Smooth muscle cell of the brain vasculature (primary cell): ENCODE results near the gene C22orf39.

ENCODE experiments used
- DNase-seq: peaks from one replicate; pipeline ENCODE4 v3.0.0-alpha.2; 2012; ENCODE audit warnings: low read depth, low spot score

Gene C22orf39

GRCh38 chr22:19447330-19448075 is at the start of gene C22orf39:
Gene C22orf39, minus strand, starts transcription at chr22:19447711. Its CDS starts 23 bp downstream, at chr22:19447688.
- DNase-seq: peak; percentile 73

GRCh38 chr22:19497245-19497644 is 49.7 kb upstream of the C22orf39 start:
- DNase-seq: peak; percentile 51

DNA sequence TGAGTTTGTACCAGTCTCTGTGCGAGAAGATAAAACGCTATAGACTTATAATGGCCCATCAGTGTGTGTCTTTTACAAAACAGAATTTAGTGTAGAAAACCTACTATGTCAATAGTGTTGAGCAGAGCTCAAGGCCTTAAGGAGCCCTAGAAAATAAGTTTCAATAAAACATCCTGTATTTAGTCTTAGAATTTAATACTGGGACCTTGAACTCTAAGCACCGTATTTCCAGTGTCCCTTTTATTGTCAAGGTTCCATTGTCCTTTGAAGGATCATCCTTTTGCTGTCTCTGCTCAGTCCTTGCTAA is 48.8 kb upstream of the C22orf39 start:
- DNase-seq: no peak

DNA sequence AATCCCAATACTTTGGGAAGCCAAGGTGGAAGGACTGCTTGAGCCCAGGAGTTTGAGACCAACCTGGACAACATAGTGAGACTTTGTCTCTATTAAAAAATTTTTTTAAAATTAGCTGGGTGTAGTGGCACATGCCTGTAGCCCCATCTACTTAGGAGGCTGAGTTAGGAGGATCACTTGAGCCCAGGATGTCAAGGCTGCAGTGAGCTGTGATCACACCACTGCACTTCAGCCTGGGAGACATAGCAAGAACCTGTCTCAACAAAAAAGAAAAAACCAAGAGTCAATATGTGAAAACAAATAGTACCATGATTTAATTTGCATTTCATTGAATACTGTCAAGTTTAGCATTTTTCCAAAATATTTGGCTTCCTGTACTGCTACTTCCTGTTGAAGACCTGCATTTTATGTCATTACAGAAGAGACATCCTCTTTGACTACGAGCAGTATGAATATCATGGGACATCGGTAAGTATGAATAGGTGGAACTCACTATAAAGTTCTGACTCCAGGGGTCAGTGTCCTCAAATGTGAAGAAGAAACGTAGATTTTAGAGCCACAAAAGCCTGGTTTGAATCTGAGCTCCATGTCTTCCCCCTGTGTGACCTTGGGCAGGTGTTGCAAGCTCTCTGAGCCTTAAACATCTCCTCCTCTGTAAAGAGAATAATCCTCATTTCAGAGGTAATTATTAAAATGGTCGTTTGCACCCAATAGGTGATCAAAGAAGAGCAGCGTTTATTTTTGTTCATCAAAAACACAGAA is 48.2 kb upstream of the C22orf39 start:
- DNase-seq: no peak

- no peak for DNase-seq
Observed at GRCh38 chr22:19494676-19495173, 47.2 kb upstream of the C22orf39 start.

DNA sequence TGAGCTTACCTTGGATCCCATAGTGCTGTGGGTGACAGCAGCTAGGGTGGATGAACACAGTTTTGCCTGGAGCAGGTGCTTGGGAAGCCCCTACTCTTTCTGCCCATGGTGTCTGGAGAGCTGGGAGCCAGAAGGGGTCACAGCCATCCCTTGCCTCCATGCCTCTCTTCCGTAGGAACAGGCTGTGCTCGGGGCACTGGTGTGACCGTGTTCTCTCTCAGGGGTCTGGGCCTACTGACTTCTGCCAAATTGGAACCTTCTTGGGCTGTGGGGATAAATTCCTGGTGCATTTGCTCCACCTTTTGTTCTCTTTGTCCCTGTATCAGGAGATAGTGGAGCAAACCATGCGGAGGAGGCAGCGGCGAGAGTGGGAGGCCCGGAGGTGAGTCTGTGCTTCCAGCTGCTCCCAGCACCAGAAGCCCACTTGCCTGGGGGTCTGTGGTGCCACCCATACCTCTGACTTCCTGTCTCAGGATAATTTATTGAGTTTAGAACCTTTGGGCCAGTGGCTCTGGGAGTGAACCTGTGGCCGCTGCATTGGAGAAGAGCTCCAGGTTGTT is 46.6 kb upstream of the C22orf39 start:
- no peak for DNase-seq

DNA sequence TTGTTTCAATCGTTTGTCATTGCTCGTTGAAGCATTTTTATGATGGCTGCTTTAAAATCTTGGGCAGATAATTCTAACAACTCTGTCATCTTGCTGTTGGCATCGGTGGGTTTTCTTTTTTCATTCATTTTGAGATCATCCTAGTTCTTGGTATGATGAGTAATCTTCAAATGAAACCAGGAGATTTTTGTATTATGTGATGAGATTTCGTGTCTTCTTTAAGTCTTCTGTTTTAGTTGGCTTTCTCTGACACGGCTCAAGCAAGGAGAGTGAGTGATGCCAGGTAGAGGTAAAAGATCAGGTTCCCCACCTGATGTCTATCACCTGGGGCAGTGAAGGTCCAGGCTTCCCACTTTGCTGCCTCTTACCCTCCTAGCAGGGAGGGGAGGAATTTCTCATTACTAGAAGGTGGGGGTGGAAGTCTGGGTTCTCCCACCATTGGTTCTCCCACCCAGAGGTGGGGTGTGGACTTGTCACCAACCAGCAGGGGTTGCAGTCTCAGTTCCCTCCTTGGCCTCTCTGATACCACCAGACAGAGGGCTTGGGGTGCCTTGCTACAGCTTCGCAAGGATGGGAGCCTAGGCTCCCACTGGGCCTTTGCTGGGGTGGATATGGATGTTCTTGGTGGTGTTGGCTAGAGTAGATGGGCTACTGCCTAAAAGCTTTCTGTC is 45.1 kb upstream of the C22orf39 start:
- no peak for DNase-seq

DNA sequence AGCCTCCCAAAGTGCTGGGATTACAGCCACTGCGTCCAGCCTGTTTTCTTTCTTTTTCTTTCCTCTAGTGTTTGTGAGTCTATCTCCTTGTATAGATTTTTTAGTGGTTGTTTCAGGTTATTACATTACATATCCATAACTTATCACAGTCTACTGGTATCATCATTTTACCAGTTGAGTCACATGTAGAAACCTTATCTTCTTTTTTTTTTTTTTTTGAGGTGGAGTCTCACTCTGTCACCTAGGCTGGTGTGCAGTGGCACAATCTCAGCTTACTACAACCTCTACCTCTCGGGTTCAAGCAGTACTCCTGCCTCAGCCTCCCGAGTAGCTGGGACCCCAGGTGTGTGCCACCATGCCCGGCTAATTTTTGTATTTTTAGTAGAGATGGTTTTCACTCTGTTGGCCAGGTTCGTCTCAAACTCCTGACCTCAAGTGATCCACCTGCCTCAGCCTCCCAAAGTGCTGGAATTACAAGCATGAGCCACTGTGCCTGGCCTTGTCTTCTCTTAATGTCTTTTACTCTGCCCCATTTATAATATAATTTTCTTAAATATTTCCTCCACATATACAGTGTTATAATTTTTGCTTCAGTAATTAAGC is 43.2 kb upstream of the C22orf39 start:
- no peak for DNase-seq

- no peak for DNase-seq
Observed at GRCh38 chr22:19488884-19489843, 41.7 kb upstream of the C22orf39 start.

- no peak for DNase-seq
Observed at GRCh38 chr22:19488285-19488684, 40.8 kb upstream of the C22orf39 start.

GRCh38 chr22:19483481-19484244 is 36.2 kb upstream of the C22orf39 start:
- DNase-seq: no peak

DNA sequence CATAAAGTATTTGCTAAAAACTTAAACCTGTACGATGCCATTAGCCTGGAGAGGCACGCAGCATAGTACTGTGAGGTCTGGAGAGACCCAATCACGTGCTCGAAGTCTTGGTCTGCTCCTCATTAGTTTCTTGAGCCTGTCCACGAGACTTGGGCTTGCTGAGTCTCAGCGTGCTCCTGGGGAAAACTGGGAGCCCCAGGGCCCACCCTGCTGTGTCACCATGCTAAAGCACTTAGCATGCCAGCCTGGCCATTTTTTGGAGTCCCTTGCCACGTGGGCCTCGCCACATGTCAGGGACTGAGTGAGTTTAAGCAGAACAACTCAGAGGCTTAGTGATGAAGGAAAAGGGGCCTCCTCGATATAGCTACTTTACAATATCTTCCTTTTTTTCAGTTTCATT is 34.8 kb upstream of the C22orf39 start:
- no peak for DNase-seq

DNA sequence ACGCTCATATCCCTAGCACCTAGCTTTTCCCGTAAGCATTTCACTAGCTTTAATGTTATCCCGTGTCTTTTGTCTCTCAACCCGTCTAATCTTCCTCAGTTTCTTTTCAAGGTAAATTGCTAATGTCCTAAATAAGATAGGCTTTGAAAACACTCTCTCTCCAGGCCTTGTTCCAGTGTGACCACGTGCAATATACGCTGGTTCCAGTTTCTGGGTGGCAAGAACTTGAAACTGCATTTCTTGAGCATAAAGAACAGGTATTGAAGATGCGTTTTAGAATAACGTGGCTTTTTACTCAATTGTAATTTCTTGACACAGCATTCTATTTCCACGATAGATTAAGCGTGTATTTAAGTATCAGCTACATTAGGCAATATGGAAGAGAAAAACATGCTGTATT is 33.3 kb upstream of the C22orf39 start:
- no peak for DNase-seq

- DNase-seq: no peak
Observed at GRCh38 chr22:19480173-19480568, 32.7 kb upstream of the C22orf39 start.

DNA sequence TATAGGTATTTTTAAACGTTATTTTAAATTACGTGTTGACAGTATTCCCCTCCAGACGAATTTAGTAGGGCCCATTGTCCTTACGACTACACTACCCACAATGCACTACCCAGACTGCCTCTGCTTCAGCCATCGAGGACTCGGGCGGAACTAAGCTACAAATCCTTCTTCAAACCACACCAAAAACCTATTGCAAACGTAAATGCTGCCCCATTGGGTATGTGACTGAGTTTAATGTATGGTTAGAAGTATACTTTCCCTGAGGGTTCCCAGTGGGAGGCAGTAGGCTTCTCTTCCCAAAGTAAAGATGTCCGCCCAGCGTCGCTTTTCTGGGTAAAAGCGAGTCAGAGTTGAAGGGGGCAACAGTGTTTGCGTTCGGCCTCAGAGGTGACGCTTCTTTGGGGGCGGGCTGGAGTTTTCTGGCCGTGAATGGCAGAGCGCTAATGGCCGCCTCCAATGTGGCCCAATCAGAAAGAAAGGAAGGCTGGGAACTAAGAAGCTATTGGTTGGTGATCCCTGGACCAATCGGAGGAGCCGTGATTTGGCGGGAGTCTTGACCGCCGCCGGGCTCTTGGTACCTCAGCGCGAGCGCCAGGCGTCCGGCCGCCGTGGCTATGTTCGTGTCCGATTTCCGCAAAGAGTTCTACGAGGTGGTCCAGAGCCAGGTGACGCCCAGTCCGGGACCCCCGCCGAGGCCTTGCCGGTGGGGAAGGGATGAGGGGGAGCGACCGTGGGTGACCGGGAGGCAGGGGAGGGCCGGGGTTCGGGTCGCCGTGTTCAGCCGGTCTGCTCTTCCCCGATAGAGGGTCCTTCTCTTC is 32.1 kb upstream of the C22orf39 start, which contains the start of gene CDC45:
TSS of gene CDC45 (plus strand) at position 566 of the 818 bp plus-strand sequence. CDS start at position 615, 49 bp downstream.
- peak; percentile 96 for DNase-seq

DNA sequence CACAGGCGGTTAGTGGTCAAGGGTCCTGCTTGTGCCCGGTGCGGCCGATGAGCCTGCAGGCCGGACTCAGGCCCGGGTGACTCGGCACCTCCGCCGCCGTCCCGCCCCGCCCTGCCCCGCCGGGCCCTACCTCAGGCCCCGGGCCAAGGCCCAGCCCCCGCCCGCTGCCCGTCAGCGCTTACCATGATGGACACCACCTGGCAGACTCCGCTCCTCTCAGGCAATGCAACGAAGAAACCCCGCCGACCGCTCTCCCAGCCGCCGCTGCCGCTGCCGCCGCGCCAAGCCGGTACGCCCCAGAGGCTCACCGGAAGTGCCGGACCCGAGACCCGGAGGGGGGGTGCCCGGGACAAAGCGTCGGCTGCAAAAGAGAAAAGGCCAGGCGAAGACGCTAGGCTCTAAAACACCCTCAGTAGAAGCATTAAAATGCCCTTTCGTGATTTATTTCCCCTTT is 31.4 kb upstream of the C22orf39 start, which contains the start of gene UFD1:
TSS of gene UFD1 (minus strand) at position 293 of the 454 bp plus-strand sequence. CDS start at position 185, 108 bp downstream.
- DNase-seq: no peak

DNA sequence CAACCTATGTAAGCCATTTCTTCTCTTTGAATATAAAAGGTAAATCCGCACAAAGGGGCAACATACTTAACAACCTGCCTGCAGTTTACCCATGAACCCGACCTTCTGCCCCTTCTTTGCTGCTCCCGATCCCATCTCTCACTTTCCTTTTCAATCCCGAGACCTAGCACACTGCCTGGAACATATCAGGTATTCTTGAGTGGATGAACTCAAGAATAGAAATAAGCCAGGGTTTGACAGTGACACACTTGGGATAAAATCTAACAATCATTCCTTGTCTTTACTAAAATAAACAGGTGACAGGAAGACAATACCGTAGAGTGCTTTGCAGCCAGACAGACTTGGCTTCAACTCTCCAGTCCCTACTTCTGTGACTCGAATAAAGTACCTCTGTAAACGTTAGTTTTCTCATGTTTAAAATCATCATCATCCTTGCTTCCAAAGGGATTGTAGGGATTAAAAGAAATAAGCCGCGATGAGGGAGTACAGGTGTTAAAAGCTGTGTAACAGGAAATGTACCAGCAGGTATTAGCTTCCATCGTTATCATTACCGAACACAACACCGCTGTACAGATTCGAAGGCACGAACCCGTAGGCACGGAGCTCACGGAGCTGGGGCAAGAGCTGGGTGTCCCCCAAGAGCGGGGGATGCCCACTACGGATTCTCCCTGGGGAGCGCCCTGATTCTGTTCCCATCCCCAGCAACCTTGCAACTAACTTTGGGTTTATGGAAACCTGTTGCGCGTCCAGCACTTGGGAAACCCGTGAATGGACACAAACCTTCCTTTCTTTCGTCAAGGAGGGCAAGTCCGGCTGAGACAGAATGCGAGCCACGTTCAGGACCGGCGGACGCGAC is 30.8 kb upstream of the C22orf39 start:
- DNase-seq: no peak
